Fibroblast of the aortic adventitia (primary cell): Measurements from ENCODE around the gene CENPP. TPM values are rescaled to one million over a fixed set of nuclear protein-coding genes. Genes with fewer than 3 reads are reported as not detected.

Experiments used
- DNase-seq: peaks from one replicate; pipeline ENCODE4 v3.0.0-alpha.2; 2010; ENCODE audit warnings: low read depth
- H3K4me3 ChIP-seq: 2 replicates; pipeline ENCODE4 v1.5.1; 2011; ENCODE audit warnings: low read depth, mild to moderate bottlenecking, control low read depth, low read length, moderate library complexity
- CTCF ChIP-seq: IDR thresholded peaks from 2 replicates; pipeline ENCODE4 v1.5.1; 2011; ENCODE audit warnings: mild to moderate bottlenecking, low read length, control low read depth, inconsistent platforms; ENCODE audit not compliant: insufficient read depth
- total RNA-seq: library from RNA; depleted of rRNA; stranded (reverse); fragments of >200 nt; gene quantifications from 2 replicates; pipeline ENCODE4 v1.2.3, GENCODE V29; 2012; ENCODE audit warnings: low replicate concordance

Gene CENPP
- total RNA-seq, 1 donor, result 19.3 TPM

GRCh38 chr9:92291577-92291976, 34.2 kb upstream of the CENPP start:
- peak overlapping the region; percentile 90 for H3K4me3 ChIP-seq
- DNase-seq, result no peak
- no peak for TF ChIP-seq CTCF

GRCh38 chr9:92292338-92293074, 33.2 kb upstream of the CENPP start:
- peak; percentile 19 for DNase-seq
- peak overlapping the region; percentile 90 for H3K4me3 ChIP-seq
- TF ChIP-seq CTCF, result no peak

- DNase-seq, result no peak
- no peak for TF ChIP-seq CTCF
Measured at GRCh38 chr9:92293075-92293354, 32.7 kb upstream of the CENPP start.

GRCh38 chr9:92293452-92294296, 32.1 kb upstream of the CENPP start, which contains the start of gene IARS1:
Gene IARS1, minus strand, starts transcription at chr9:92293697. Its CDS starts 4,278 bp downstream, at chr9:92289419.
- peak within 1 kb of the TSS; percentile 90 for H3K4me3 ChIP-seq
- DNase-seq, result peak; percentile 98
- peak; percentile 31 for TF ChIP-seq CTCF

More at GRCh38 chr9:92293075-92293354, 32.7 kb upstream of the CENPP start:
- peak overlapping the region; percentile 90 for H3K4me3 ChIP-seq

- DNase-seq, result peak; percentile 38
- peak overlapping the region; percentile 70 for H3K4me3 ChIP-seq
- TF ChIP-seq CTCF, result no peak
Measured at GRCh38 chr9:92294297-92294676, 31.5 kb upstream of the CENPP start.

- no peak for DNase-seq
- no peak overlapping the region for H3K4me3 ChIP-seq
- no peak for TF ChIP-seq CTCF
Measured at GRCh38 chr9:92295240-92295790, 30.4 kb upstream of the CENPP start.
